Lower lobe of right lung (tissue), 2 donors: ENCODE measurements around the gene TBCCD1. TPM values are rescaled to one million over a fixed set of nuclear protein-coding genes. Genes with fewer than 3 reads are reported as not detected.
A peak's percentile ranks its signal among the peaks of the same experiment; 100 is the strongest.
"Not testable (repeated sequence)": the region's sequence is repeated elsewhere in the genome, so short reads cannot be mapped to it uniquely, and the experiment has no call there.

Source experiments
- ATAC-seq, 2 donors: fragments of 200-7000 bp; cut with Tn5 transposase; one replicate each; pipeline ENCODE4 v1.9.1; 2020 to 2022; ENCODE audit warnings: mild to moderate bottlenecking in 2 of 2, moderate library complexity in 2 of 2
- DNase-seq: peaks from one replicate; pipeline ENCODE4 v3.0.0-alpha.2; 2020
- H3K27ac ChIP-seq: fragments of 200-600 bp; one replicate; pipeline ENCODE4 v1.8.0; 2022
- H3K27me3 ChIP-seq: fragments of 200-600 bp; one replicate; pipeline ENCODE4 v1.8.0; 2022; ENCODE audit warnings: low read depth
- H3K36me3 ChIP-seq: fragments of 200-600 bp; one replicate; pipeline ENCODE4 v1.8.0; 2022; ENCODE audit warnings: mild to moderate bottlenecking
- H3K4me1 ChIP-seq: fragments of 200-600 bp; one replicate; pipeline ENCODE4 v1.8.0; 2022
- H3K4me3 ChIP-seq: fragments of 200-600 bp; one replicate; pipeline ENCODE4 v1.8.0; 2022; ENCODE audit warnings: mild to moderate bottlenecking
- H3K9me3 ChIP-seq: fragments of 200-600 bp; one replicate; pipeline ENCODE4 v1.8.0; 2022
- CTCF ChIP-seq: fragments of 200-600 bp; IDR thresholded peaks from one replicate; pipeline ENCODE4 v1.8.0; 2022; ENCODE audit warnings: antibody characterized with exemption, mild to moderate bottlenecking
- intact Hi-C: fragments of 100-400 bp; cut with DNase I; formaldehyde crosslinking; loops from one replicate; pipeline ENCODE4 v1.11.0; 2022
- total RNA-seq: library from RNA; stranded (reverse); fragmentation: NEBNext Ultra II Directional; extraction: Animal tissue kit (Norgen Biotek cat#: 25700); gene quantifications from one replicate; pipeline ENCODE4 v1.2.1, GENCODE V29; 2021
- donor health status: DM: no; HTN: yes; CAD: no; lungs with severe emphysema.

Gene TBCCD1
- total RNA-seq, 1 donor from 2014 or later, result 10.3 TPM

GRCh38 chr3:186588632-186589031 is 21.5 kb upstream of the TBCCD1 start:
- H3K36me3 ChIP-seq, result peaks cover 25% of the 10 kb centered on the region
- ATAC-seq (peak in 1 of 2 donors; percentile 42), DNase-seq (no peak)
- H3K27ac ChIP-seq, result no peak overlapping the region
- H3K27me3 ChIP-seq, result no peaks in the 10 kb centered on the region
- TF ChIP-seq CTCF, result no peak
- intact Hi-C loops, result no loop called here
- no peaks in the 10 kb centered on the region for H3K9me3 ChIP-seq
- H3K4me3 ChIP-seq, result no peak overlapping the region
- no peaks in the 10 kb centered on the region for H3K4me1 ChIP-seq

GRCh38 chr3:186587183-186587582 is 20.0 kb upstream of the TBCCD1 start:
- Histone ChIP-seq H3K27me3 (no peaks in the 10 kb centered on the region), H3K27ac (no peak overlapping the region), H3K4me1 (no peaks in the 10 kb centered on the region), H3K4me3 (no peak overlapping the region), H3K9me3 (no peaks in the 10 kb centered on the region), H3K36me3 (peaks cover 40% of the 10 kb centered on the region)
- no peak for TF ChIP-seq CTCF
- intact Hi-C loops, result no loop called here
- ATAC-seq (no peak), DNase-seq (no peak)

GRCh38 chr3:186586245-186586644 is 19.1 kb upstream of the TBCCD1 start:
- H3K4me3 ChIP-seq, H3K4me1 ChIP-seq, ATAC-seq, H3K27ac ChIP-seq, H3K27me3 ChIP-seq, intact Hi-C loops, DNase-seq, H3K9me3 ChIP-seq: not testable (repeated sequence)
- peaks cover 49% of the 10 kb centered on the region for H3K36me3 ChIP-seq

GRCh38 chr3:186583831-186584230 is 16.7 kb upstream of the TBCCD1 start:
- DNase-seq (no peak), ATAC-seq (no peak)
- H3K4me1 ChIP-seq, result no peaks in the 10 kb centered on the region
- H3K4me3 ChIP-seq, result no peak overlapping the region
- no peak for TF ChIP-seq CTCF
- H3K27ac ChIP-seq, result no peak overlapping the region
- no peaks in the 10 kb centered on the region for H3K9me3 ChIP-seq
- intact Hi-C loops, result no loop called here
- H3K27me3 ChIP-seq, result no peaks in the 10 kb centered on the region
- H3K36me3 ChIP-seq, result peaks cover 73% of the 10 kb centered on the region

GRCh38 chr3:186582541-186582940 is 15.4 kb upstream of the TBCCD1 start:
- H3K4me3 ChIP-seq, result no peak overlapping the region
- TF ChIP-seq CTCF, result no peak
- DNase-seq, result no peak
- ATAC-seq, result no peak
- no peaks in the 10 kb centered on the region for H3K4me1 ChIP-seq
- H3K27me3 ChIP-seq, result no peaks in the 10 kb centered on the region
- H3K9me3 ChIP-seq, result no peaks in the 10 kb centered on the region
- no peak overlapping the region for H3K27ac ChIP-seq
- intact Hi-C loops, result no loop called here
- peaks cover 86% of the 10 kb centered on the region for H3K36me3 ChIP-seq

- Histone ChIP-seq H3K36me3 (peaks cover 99% of the 10 kb centered on the region), H3K9me3 (no peaks in the 10 kb centered on the region), H3K27me3 (no peaks in the 10 kb centered on the region), H3K4me3 (no peak overlapping the region), H3K4me1 (no peaks in the 10 kb centered on the region), H3K27ac (no peak overlapping the region)
- intact Hi-C loops, result no loop called here
- TF ChIP-seq CTCF, result no peak
- no peak for DNase-seq
- no peak for ATAC-seq
Observed at GRCh38 chr3:186580785-186581184, 13.6 kb upstream of the TBCCD1 start.
